ENCODE results near the gene PROZ. TPM values are rescaled to one million over a fixed set of nuclear protein-coding genes. Genes with fewer than 3 reads are reported as not detected.

The PROZ gene
- total and polyA plus RNA-seq, 2 donors (not counting 1 experiment from before 2014, with no cell fraction given), result not detected

DNA sequence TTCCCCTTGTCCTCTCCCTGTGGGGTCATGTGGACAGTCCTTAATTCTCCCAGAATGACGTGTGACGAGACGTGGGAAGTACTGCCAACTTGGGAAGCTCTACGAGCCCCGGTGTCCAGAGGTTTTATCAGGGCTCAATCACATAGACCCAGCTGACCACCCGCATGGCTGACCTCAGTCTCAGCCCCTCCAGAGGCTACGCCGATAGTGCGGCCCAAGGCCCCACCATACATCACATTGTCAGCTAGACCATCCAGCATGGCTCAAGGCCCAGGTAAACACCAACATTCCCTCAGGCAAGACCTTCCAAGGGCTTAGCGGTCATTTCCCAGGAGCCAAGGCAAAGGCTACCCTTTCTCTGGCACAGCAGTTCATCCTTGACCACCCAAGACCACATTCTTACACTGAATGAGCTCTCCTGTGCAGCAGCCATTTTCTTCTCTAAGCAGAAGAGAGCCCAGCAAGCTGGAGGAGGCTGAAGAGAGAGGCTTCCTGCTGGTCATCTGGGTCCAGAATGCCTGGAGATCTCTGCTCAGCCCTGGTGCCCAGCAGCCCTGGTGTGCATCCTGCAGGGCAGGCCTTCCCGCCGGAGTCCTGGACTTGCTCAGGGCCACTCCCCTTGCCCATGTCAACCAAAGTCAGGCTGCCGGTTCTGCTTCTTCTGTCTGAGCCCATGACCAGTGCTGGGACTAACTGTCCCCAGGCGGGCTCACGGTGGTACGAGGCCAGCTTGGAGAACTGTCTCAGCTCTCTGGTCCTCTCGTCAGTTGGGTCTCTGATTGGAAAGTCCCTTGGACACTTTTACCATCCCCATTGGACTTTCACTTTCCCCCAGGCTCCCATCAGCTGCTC lies 43.7 kb upstream of the PROZ start:
- intact Hi-C loops (cut with micrococcal nuclease), result no loop called here
- no peaks in the 10 kb centered on the region for H3K36me3 ChIP-seq (replicated peaks in 1 of 2; ENCODE audit: control extremely low read depth in 1 of 2, control insufficient read depth in 1 of 2, extremely low read depth in 1 of 2, insufficient read depth in 2 of 2, low read length in 1 of 2)
- ChIA-PET CTCF (no interaction called here), POLR2A (no interaction called here)
- H2AFZ ChIP-seq (ENCODE audit: insufficient read depth, low read depth, low read length, poor library complexity, severe bottlenecking), result no peak overlapping the region
- Mint-ChIP-seq H3K4me1 (no peaks in the 10 kb centered on the region), H3K9me3 (ENCODE audit: insufficient read depth) (no peaks in the 10 kb centered on the region), H3K27ac (no peak overlapping the region), H3K4me3 (no peak overlapping the region), H3K27me3 (no peaks in the 10 kb centered on the region)
- peaks cover 0 to 2% of the 10 kb centered on the region in 2 donors for H3K4me1 ChIP-seq (ENCODE audit: control insufficient read depth in 2 of 2, insufficient read depth in 2 of 2, low read length in 2 of 2)
- no peak for TF ChIP-seq EZH2 (IDR thresholded peaks at IDR 0.05; ENCODE audit: borderline replicate concordance, insufficient read depth, low read depth, low read length, poor library complexity, severe bottlenecking)
- TF ChIP-seq, protein P1, sequence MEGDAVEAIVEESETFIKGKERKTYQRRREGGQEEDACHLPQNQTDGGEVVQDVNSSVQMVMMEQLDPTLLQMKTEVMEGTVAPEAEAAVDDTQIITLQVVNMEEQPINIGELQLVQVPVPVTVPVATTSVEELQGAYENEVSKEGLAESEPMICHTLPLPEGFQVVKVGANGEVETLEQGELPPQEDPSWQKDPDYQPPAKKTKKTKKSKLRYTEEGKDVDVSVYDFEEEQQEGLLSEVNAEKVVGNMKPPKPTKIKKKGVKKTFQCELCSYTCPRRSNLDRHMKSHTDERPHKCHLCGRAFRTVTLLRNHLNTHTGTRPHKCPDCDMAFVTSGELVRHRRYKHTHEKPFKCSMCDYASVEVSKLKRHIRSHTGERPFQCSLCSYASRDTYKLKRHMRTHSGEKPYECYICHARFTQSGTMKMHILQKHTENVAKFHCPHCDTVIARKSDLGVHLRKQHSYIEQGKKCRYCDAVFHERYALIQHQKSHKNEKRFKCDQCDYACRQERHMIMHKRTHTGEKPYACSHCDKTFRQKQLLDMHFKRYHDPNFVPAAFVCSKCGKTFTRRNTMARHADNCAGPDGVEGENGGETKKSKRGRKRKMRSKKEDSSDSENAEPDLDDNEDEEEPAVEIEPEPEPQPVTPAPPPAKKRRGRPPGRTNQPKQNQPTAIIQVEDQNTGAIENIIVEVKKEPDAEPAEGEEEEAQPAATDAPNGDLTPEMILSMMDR (IDR thresholded peaks at IDR 0.05), result no peak
- DNase-seq (no peak), ATAC-seq (ENCODE audit: low read depth) (no peak)
- H3K9ac ChIP-seq (ENCODE audit: low read length), result no peak overlapping the region
- H3K4me3 ChIP-seq (ENCODE audit: control extremely low read depth in 1 of 5, extremely low read depth in 1 of 5, insufficient read depth in 1 of 5, low read depth in 2 of 5, low read length in 4 of 5), result no peak overlapping the region
- H3K4me2 ChIP-seq (replicated peaks; ENCODE audit: low read depth, low read length, poor library complexity, severe bottlenecking), result no peak overlapping the region
- H3K79me2 ChIP-seq (ENCODE audit: control insufficient read depth, insufficient read depth, low read length), result no peaks in the 10 kb centered on the region
- peaks cover 0 to 7% (median 0%) of the 10 kb centered on the region in 3 donors for H3K9me3 ChIP-seq (ENCODE audit: control extremely low read depth in 1 of 3, control insufficient read depth in 2 of 3, insufficient read depth in 1 of 3, low read length in 2 of 3)
- H3K27ac ChIP-seq (ENCODE audit: low read length in 2 of 2), result no peak overlapping the region
- H3K27me3 ChIP-seq (replicated peaks in 1 of 4; ENCODE audit: control extremely low read depth in 1 of 4, control insufficient read depth in 3 of 4, insufficient read depth in 4 of 4, low read length in 3 of 4), result peaks cover 0 to 10% (median 2%) of the 10 kb centered on the region in 4 experiments
- no peaks in the 10 kb centered on the region for H4K20me1 ChIP-seq (ENCODE audit: control insufficient read depth, insufficient read depth, low read length, poor library complexity, severe bottlenecking)
- WGBS (ENCODE audit: insufficient coverage), result 95% methylated on average over 17 of the region's 17 CpGs
